Measurements from ENCODE around the gene DHRS1.
"Not testable (repeated sequence)": the region's sequence is repeated elsewhere in the genome, so short reads cannot be mapped to it uniquely, and the experiment has no call there.

DHRS1 gene

GRCh38 chr14:24249230-24250021 lies 50.2 kb downstream of the DHRS1 start:
- no peak for DNase-seq (ENCODE audit: low read depth, low spot score)

GRCh38 chr14:24247422-24247821 lies 52.2 kb downstream of the DHRS1 start:
- DNase-seq (ENCODE audit: low read depth, low spot score), result no peak

- DNase-seq (ENCODE audit: low read depth, low spot score), result no peak
Observed at GRCh38 chr14:24246765-24247212, 52.8 kb downstream of the DHRS1 start.

- DNase-seq (ENCODE audit: low read depth, low spot score), result not testable (repeated sequence)
Observed at GRCh38 chr14:24245350-24245749, 54.2 kb downstream of the DHRS1 start.

- no peak for DNase-seq (ENCODE audit: low read depth, low spot score)
Observed at GRCh38 chr14:24243336-24243836, 56.2 kb downstream of the DHRS1 start.

- peak; percentile 97 for DNase-seq (ENCODE audit: low read depth, low spot score)
Observed at GRCh38 chr14:24241829-24242443, 57.6 kb downstream of the DHRS1 start.
